Endothelial cell of umbilical vein (primary cell): Measurements from ENCODE around the gene ABCF1. TPM values are rescaled to one million over a fixed set of nuclear protein-coding genes. Genes with fewer than 3 reads are reported as not detected.
A peak's percentile ranks its signal among the peaks of the same experiment; 100 is the strongest.

ENCODE experiments used
- BruUV-seq: library from RNA; stranded (reverse); fragments of 400-500 nt; replicated peaks from 2 replicates; lab custom pipeline; 2021; lab: Mats Ljungman, UMichigan
- CTCF ChIA-PET: fragments of 300-600, 350-600 bp; sonication (Branson Sonifier 250); formaldehyde crosslinking; loops from one replicate; lab custom pipeline; 2021; ENCODE audit warnings: antibody characterized with exemption, inconsistent platforms; lab: Charles Lee
- POLR2A ChIA-PET: fragments of 300-600, 350-600 bp; sonication (Branson Sonifier 250); formaldehyde crosslinking; loops from one replicate; lab custom pipeline; 2021; ENCODE audit warnings: antibody characterized with exemption, inconsistent platforms; lab: Charles Lee
- DNase-seq: peaks from one replicate; pipeline ENCODE4 v3.0.0-alpha.2; 2011; ENCODE audit warnings: low read depth, low spot score
- FAIRE-seq: peaks from 2 replicates; lab custom pipeline; 2011; peaks lifted over from hg19 to GRCh38; lab: Jason Lieb, UNC
- H2AFZ ChIP-seq: 2 replicates; pipeline ENCODE4 v1.6.0; 2012; ENCODE audit warnings: low read depth, low read length, control low read depth, inconsistent platforms
- H3K27ac ChIP-seq: 2 replicates; pipeline ENCODE4 v1.5.1; 2011; ENCODE audit warnings: low read depth, mild to moderate bottlenecking, control low read depth, low read length, moderate library complexity; ENCODE audit not compliant: insufficient read depth
- H3K27me3 ChIP-seq, 2 experiments: 2 replicates each; pipeline versions ENCODE4 v1.6.0 to v1.6.1; 2011; ENCODE audit warnings: low read length in 2 of 2, mixed read lengths in 1 of 2; ENCODE audit not compliant: control insufficient read depth in 2 of 2, insufficient read depth in 2 of 2
- H3K36me3 ChIP-seq, 2 experiments: 2 replicates in 1 of 2; 3 replicates in 1 of 2; pipeline ENCODE4 v1.5.1; 2011; ENCODE audit warnings: low read length in 2 of 2, mild to moderate bottlenecking in 1 of 2, moderate library complexity in 1 of 2; ENCODE audit not compliant: control insufficient read depth in 2 of 2, insufficient read depth in 2 of 2; ENCODE audit errors: extremely low read depth in 1 of 2
- H3K4me1 ChIP-seq: 3 replicates; pipeline ENCODE4 v1.5.1; 2011; ENCODE audit warnings: mild to moderate bottlenecking, low read length; ENCODE audit not compliant: control insufficient read depth, insufficient read depth; ENCODE audit errors: extremely low read depth
- H3K4me2 ChIP-seq: 2 replicates; pipeline ENCODE4 v1.6.1; 2011; ENCODE audit warnings: low read length, control low read depth, mixed read lengths; ENCODE audit not compliant: insufficient read depth
- H3K4me3 ChIP-seq, 3 experiments: fragments of 200-600 bp in 1 of 3; sonication (generic), shearing (Covaris generic) in 1 of 3; replicated peaks in 1 of 3; 2 replicates each; pipeline ENCODE4 v1.5.1; 2011 to 2016; ENCODE audit warnings: control low read depth in 3 of 3, low read length in 3 of 3, mild to moderate bottlenecking in 2 of 3, inconsistent platforms in 1 of 3, low read depth in 1 of 3, moderate library complexity in 1 of 3; ENCODE audit not compliant: insufficient read depth in 1 of 3
- H3K79me2 ChIP-seq: 2 replicates; pipeline ENCODE4 v1.6.0; 2012; ENCODE audit warnings: low read length, inconsistent platforms; ENCODE audit not compliant: control insufficient read depth, insufficient read depth
- H3K9ac ChIP-seq: replicated peaks from 2 replicates; pipeline ENCODE3; 2011; ENCODE audit warnings: low read length, control low read depth; ENCODE audit not compliant: insufficient read depth; ENCODE audit errors: extremely low read depth
- H3K9me1 ChIP-seq: replicated peaks from 3 replicates; pipeline ENCODE4 v1.6.0; 2011; ENCODE audit warnings: mild to moderate bottlenecking, low read length; ENCODE audit not compliant: control insufficient read depth, insufficient read depth; ENCODE audit errors: extremely low read depth
- H3K9me3 ChIP-seq: replicated peaks from 2 replicates; pipeline ENCODE4 v1.5.1; 2012; ENCODE audit warnings: low read length, inconsistent platforms; ENCODE audit not compliant: control insufficient read depth, insufficient read depth
- H4K20me1 ChIP-seq: replicated peaks from 2 replicates; pipeline ENCODE3; 2011; ENCODE audit warnings: mild to moderate bottlenecking, low read length; ENCODE audit not compliant: control insufficient read depth, insufficient read depth; ENCODE audit errors: extremely low read depth
- CTCF ChIP-seq, 2 donors: IDR thresholded peaks; 1 replicate in 1 of 2; 2 replicates in 1 of 2; pipeline ENCODE4 v1.5.1; 2011; ENCODE audit warnings: low read length in 2 of 2, mild to moderate bottlenecking in 2 of 2, moderate library complexity in 2 of 2, control low read depth in 1 of 2, inconsistent platforms in 1 of 2, low read depth in 1 of 2; ENCODE audit not compliant: insufficient read depth in 1 of 2; ENCODE audit errors: extremely low read depth in 1 of 2
- EZH2 ChIP-seq: IDR thresholded peaks from 2 replicates; pipeline ENCODE4 v1.6.1; 2012; ENCODE audit warnings: borderline replicate concordance, low read depth, mild to moderate bottlenecking, moderate library complexity, low read length, inconsistent platforms; ENCODE audit not compliant: severe bottlenecking
- FOS ChIP-seq: IDR thresholded peaks from 2 replicates; pipeline ENCODE4 v1.6.1; 2011; ENCODE audit warnings: mild to moderate bottlenecking, low read length, moderate library complexity, borderline replicate concordance; ENCODE audit not compliant: insufficient read depth
- GATA2 ChIP-seq: IDR thresholded peaks from 2 replicates; pipeline ENCODE4 v1.7.0; 2011; ENCODE audit warnings: low read depth, mild to moderate bottlenecking, moderate library complexity, mixed read lengths, low read length; ENCODE audit not compliant: insufficient read length, insufficient read depth
- JUN ChIP-seq: IDR thresholded peaks from 2 replicates; pipeline ENCODE4 v1.6.1; 2011; ENCODE audit warnings: borderline replicate concordance, low read depth; ENCODE audit not compliant: insufficient read length, insufficient read depth
- MAX ChIP-seq: IDR thresholded peaks from 2 replicates; pipeline ENCODE4 v1.6.1; 2011; ENCODE audit not compliant: insufficient read depth, insufficient read length
- MYC ChIP-seq: IDR thresholded peaks from one replicate; pipeline ENCODE4 v1.6.1; 2011; ENCODE audit warnings: mild to moderate bottlenecking, low read depth, low read length
- POLR2A ChIP-seq: IDR thresholded peaks from 2 replicates; pipeline ENCODE4 v1.6.1; 2012; ENCODE audit warnings: low read depth, mild to moderate bottlenecking, control low read depth, low read length
- POLR2AphosphoS5 ChIP-seq: IDR thresholded peaks from 2 replicates; pipeline ENCODE4 v1.6.1; 2012; ENCODE audit warnings: low read depth, mild to moderate bottlenecking, control low read depth, low read length, moderate library complexity; ENCODE audit not compliant: insufficient read depth
- dilution Hi-C: fragments of 300-500 bp; cut with MboI; formaldehyde crosslinking; loops from one replicate; pipeline ENCODE4 v1.15.0; 2019; ENCODE audit warnings: low sequenced_read_pairs; ENCODE audit not compliant: extremely low pct_ligation_motif_present
- intact Hi-C: fragments of 100-400 bp; cut with micrococcal nuclease; formaldehyde crosslinking; loops from one replicate; pipeline ENCODE4 v1.10.0; 2022
- polyA plus RNA-seq, 4 experiments: library from polyadenylated mRNA; depleted of rRNA in 3 of 4; stranded (reverse) in 3 of 4; unstranded in 1 of 4; fragments of >200 nt; gene quantifications; 2 replicates each; pipeline versions ENCODE4 v1.2.1 to v1.2.3, GENCODE V29; 2011 to 2012; ENCODE audit warnings: missing spikeins in 1 of 4
- total RNA-seq: library from RNA; stranded (reverse); gene quantifications from 2 replicates; pipeline ENCODE4 v1.2.3, GENCODE V29; 2021

Gene ABCF1
- total and polyA plus RNA-seq, 2 donors (not counting 3 experiments of a cell fraction or from before 2014, with no cell fraction given): 34.0 to 60.3 TPM

GRCh38 chr6:30612213-30612612 lies 41.0 kb downstream of the ABCF1 start:
- dilution Hi-C loops: no loop called here
- Histone ChIP-seq H3K36me3 (peaks cover 10 to 14% of the 10 kb centered on the region in 2 experiments), H4K20me1 (no peaks in the 10 kb centered on the region), H3K79me2 (peaks cover 28% of the 10 kb centered on the region), H3K27me3 (no peaks in the 10 kb centered on the region), H3K9me3 (no peaks in the 10 kb centered on the region), H3K4me3 (no peak overlapping the region), H3K9ac (no peak overlapping the region), H3K4me2 (no peak overlapping the region), H3K27ac (no peak overlapping the region), H3K9me1 (no peaks in the 10 kb centered on the region), H2AFZ (no peak overlapping the region), H3K4me1 (peaks cover 16% of the 10 kb centered on the region)
- DNase-seq (no peak), FAIRE-seq (no peak)
- TF ChIP-seq CTCF (IDR thresholded peaks at IDR 0.05; ENCODE audit: extremely low read depth in 1 of 2, insufficient read depth in 1 of 2, low read depth in 1 of 2, low read length in 2 of 2) (peak in 1 of 2 donors; percentile 22), MAX (no peak)
- ChIA-PET CTCF (interaction anchor here (0.7 to 4.5 kb wide), 15 partner anchors 8 to 159 kb away, joined by 3 to 47 read pairs (median 6); partner anchors contain the start of gene DHX16), POLR2A (interaction anchor here (1.2 to 4.1 kb wide), 3 partner anchors 13 to 130 kb away, joined by 5 to 63 read pairs (median 5); no protein-coding TSS in a partner anchor)
- intact Hi-C loops: loop anchor here (5.0 kb wide), 1 partner anchor 130 kb away; no protein-coding TSS in a partner anchor
- BruUV-seq: no TSS peak

- DNase-seq: no peak
- Histone ChIP-seq H3K79me2 (peaks cover 28% of the 10 kb centered on the region), H4K20me1 (no peaks in the 10 kb centered on the region), H3K9ac (no peak overlapping the region), H2AFZ (no peak overlapping the region), H3K36me3 (peaks cover 10 to 12% of the 10 kb centered on the region in 2 experiments), H3K27me3 (no peaks in the 10 kb centered on the region), H3K4me2 (no peak overlapping the region), H3K9me3 (no peaks in the 10 kb centered on the region), H3K9me1 (no peaks in the 10 kb centered on the region), H3K4me3 (no peak overlapping the region), H3K4me1 (peaks cover 16% of the 10 kb centered on the region), H3K27ac (peak overlapping the region; percentile 3)
- dilution Hi-C loops: no loop called here
- no TSS peak for BruUV-seq
- no peak for TF ChIP-seq FOS
- TF ChIP-seq CTCF (IDR thresholded peaks at IDR 0.05; ENCODE audit: extremely low read depth in 1 of 2, insufficient read depth in 1 of 2, low read depth in 1 of 2, low read length in 2 of 2): no peak
- TF ChIP-seq MYC: no peak
- no peak for TF ChIP-seq JUN
- peak; percentile 51 for TF ChIP-seq POLR2AphosphoS5
- TF ChIP-seq EZH2: no peak
- peak; percentile 77 for TF ChIP-seq POLR2A
- TF ChIP-seq MAX: no peak
- TF ChIP-seq GATA2: no peak
- intact Hi-C loops: loop anchor here (5.0 kb wide), 1 partner anchor 130 kb away; no protein-coding TSS in a partner anchor
- FAIRE-seq: no peak
- CTCF ChIA-PET: interaction anchor here (0.7 to 4.5 kb wide), 14 partner anchors 9 to 159 kb away, joined by 3 to 47 read pairs (median 6); partner anchors contain the start of gene DHX16
- POLR2A ChIA-PET: interaction anchor here (1.0 to 4.1 kb wide), 4 partner anchors 14 to 131 kb away, joined by 4 to 63 read pairs (median 5); no protein-coding TSS in a partner anchor
Measured at GRCh38 chr6:30612687-30613248, 41.5 kb downstream of the ABCF1 start.
